ENCODE results near the gene OR5L1.

Gene OR5L1

GRCh38 chr11:55811067-55811466 lies at the start of gene OR5L1:
TSS of gene OR5L1 (plus strand) at chr11:55811367. CDS start at chr11:55811467, 100 bp downstream.
- no peak for DNase-seq

- no peak for DNase-seq
Measured at GRCh38 chr11:55773138-55773537, 38.0 kb upstream of the OR5L1 start, which contains the start of gene OR5D13. TSS of gene OR5D13 (plus strand) at chr11:55773438. CDS start at chr11:55773438, 0 bp downstream.

- no peak for DNase-seq
Measured at GRCh38 chr11:55791606-55792005, 19.6 kb upstream of the OR5L1 start.

- no peak for DNase-seq
Measured at GRCh38 chr11:55793321-55793720, 17.8 kb upstream of the OR5L1 start.

- DNase-seq = no peak
Measured at GRCh38 chr11:55795256-55795655, 15.9 kb upstream of the OR5L1 start, which contains the start of gene OR5D14. TSS of gene OR5D14 (plus strand) at chr11:55795556. CDS start at chr11:55795556, 0 bp downstream.

- no peak for DNase-seq
Measured at GRCh38 chr11:55806248-55806647, 4.9 kb upstream of the OR5L1 start.

GRCh38 chr11:55819330-55819729 lies 8.2 kb downstream of the OR5L1 start, which contains the start of gene OR5D18:
TSS of gene OR5D18 (plus strand) at chr11:55819630. CDS start at chr11:55819630, 0 bp downstream.
- DNase-seq = no peak

GRCh38 chr11:55826919-55827318 lies 15.8 kb downstream of the OR5L1 start, which contains the start of gene OR5L2:
TSS of gene OR5L2 (plus strand) at chr11:55827219. CDS start at chr11:55827219, 0 bp downstream.
- DNase-seq = no peak

GRCh38 chr11:55838452-55838851 lies 27.3 kb downstream of the OR5L1 start, which contains the start of gene OR5D16:
TSS of gene OR5D16 (plus strand) at chr11:55838752. CDS start at chr11:55838752, 0 bp downstream.
- no peak for DNase-seq

GRCh38 chr11:55847453-55847852 lies 36.3 kb downstream of the OR5L1 start:
- no peak for DNase-seq

- DNase-seq = no peak
Measured at GRCh38 chr11:55849037-55849436, 37.9 kb downstream of the OR5L1 start.

GRCh38 chr11:55852141-55852540 lies 41.0 kb downstream of the OR5L1 start:
- DNase-seq = no peak

- no peak for DNase-seq
Measured at GRCh38 chr11:55854704-55855103, 43.5 kb downstream of the OR5L1 start.
